Activated CD8-positive, alpha-beta memory T cell treated with anti-CD3 and anti-CD28 coated beads, Interleukin-2, amount 50 U/mL, for 1 hour (primary cell): Measurements from ENCODE around the gene LAMTOR2.
A peak's percentile ranks its signal among the peaks of the same experiment; 100 is the strongest.
"Not testable (repeated sequence)": the region's sequence is repeated elsewhere in the genome, so short reads cannot be mapped to it uniquely, and the experiment has no call there.

Experiments
- DNase-seq: peaks from one replicate; pipeline ENCODE4 v3.0.0-alpha.2; 2020; ENCODE audit errors: extremely low read depth

Gene LAMTOR2

GRCh38 chr1:156052862-156053767 is 1.5 kb upstream of the LAMTOR2 start:
- DNase-seq, result peak; percentile 31

GRCh38 chr1:156053768-156054499 is 648 bp upstream of the LAMTOR2 start, which contains the start of gene UBQLN4:
Gene UBQLN4 (minus strand): TSS chr1:156053798. CDS start chr1:156053701, 97 bp downstream.
- peak; percentile 57 for DNase-seq

GRCh38 chr1:156055281-156056048 is 883 bp downstream of the LAMTOR2 start:
- DNase-seq, result no peak

- no peak for DNase-seq
These were observed 1.8 kb downstream of the LAMTOR2 start for GRCh38 chr1:156056326-156056849.

- no peak for DNase-seq
These were observed 6.5 kb downstream of the LAMTOR2 start, which contains the start of gene RAB25 for GRCh38 chr1:156060937-156061636. Gene RAB25 (plus strand): TSS chr1:156061160. CDS start chr1:156061401, 241 bp downstream.

- no peak for DNase-seq
These were observed 7.6 kb downstream of the LAMTOR2 start for GRCh38 chr1:156062189-156062588.

DNA sequence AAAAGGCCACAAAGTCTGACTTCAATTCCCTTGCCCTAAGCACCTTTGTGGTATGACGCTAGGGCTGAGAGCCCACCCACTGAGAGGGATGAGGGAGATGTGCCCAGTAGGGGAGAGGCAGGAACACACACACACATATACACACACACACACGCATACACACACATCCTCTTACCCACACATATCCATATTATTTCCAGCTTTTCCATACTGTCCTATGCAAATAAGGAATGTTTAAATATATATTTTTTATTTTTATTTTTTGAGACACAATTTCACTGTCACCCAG is 9.4 kb downstream of the LAMTOR2 start:
- DNase-seq, result no peak

DNA sequence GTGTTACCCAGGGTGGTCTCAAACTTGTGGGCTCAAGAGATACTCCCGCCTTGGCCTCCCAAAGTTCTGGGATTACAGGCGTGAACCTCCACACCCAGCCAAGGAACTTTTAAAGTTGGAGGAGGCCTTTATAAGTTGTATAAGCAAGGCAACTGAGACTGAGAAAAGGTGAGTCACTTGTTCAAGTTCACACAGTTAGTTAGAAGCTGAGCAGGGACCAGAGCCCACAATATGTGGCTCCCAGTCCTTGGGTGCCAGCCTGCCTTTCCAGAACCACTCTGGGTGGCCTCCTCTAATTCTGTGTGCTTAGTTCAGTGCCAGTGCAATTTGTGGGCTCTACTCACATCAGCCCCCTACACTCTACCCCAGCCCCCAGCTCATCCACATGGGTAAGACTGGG is 10.0 kb downstream of the LAMTOR2 start:
- DNase-seq, result no peak

- no peak for DNase-seq
These were observed 10.6 kb downstream of the LAMTOR2 start for GRCh38 chr1:156065212-156065611.

- DNase-seq, result no peak
These were observed 11.3 kb downstream of the LAMTOR2 start for GRCh38 chr1:156065871-156066270.

DNA sequence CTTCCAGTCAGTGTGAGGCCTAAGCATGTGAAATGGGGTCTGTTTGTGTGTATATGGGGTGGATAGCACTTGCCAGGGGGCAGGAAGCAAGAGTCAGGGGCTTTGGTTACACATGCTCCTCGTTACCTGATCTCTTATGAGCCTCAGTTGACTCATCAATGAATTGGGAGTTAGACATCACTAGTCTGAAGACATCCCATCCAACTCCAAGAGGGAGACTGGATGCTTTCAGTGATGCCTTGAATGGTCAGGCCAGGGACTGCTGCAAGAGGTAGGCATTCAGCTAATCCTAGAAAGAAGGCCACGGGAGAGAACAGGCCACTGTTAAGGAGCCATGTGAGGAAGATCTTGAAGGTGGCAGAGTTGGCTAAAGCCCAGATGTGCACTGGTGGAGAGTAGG is 12.7 kb downstream of the LAMTOR2 start:
- DNase-seq, result no peak

DNA sequence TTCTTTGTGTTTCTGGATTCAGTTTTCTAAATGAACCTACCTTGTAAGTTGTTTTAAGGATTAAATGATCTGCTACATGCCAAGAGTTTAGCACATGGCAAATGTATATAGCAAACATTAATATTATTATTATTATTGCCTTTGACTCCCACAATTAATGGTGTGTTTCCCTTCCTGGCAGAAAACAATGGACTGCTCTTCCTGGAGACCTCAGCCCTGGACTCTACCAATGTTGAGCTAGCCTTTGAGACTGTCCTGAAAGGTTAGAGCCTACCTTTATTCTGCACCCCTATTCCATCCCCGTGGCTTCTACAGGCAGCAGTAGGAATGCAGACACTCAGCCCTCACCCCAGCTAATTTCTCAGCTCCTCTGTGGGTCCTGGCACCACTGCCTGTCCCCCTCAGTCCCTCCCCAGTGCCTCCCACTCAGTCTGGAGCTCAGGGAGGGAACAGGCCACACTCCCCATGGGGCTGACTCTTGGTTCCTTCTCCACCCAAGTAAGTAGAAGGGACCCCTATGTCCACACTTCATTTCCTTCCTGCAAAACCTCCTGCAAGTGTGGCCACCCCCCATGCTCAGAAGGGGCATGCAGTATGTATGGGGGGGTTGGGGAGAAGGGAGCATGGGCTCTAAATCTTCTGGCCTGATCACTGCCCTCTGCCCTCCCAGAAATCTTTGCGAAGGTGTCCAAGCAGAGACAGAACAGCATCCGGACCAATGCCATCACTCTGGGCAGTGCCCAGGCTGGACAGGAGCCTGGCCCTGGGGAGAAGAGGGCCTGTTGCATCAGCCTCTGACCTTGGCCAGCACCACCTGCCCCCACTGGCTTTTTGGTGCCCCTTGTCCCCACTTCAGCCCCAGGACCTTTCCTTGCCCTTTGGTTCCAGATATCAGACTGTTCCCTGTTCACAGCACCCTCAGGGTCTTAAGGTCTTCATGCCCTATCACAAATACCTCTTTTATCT is 15.2 kb downstream of the LAMTOR2 start:
- no peak for DNase-seq

GRCh38 chr1:156070548-156070947 is 16.0 kb downstream of the LAMTOR2 start:
- no peak for DNase-seq

GRCh38 chr1:156071332-156071816 is 16.8 kb downstream of the LAMTOR2 start:
- DNase-seq, result not testable (repeated sequence)

DNA sequence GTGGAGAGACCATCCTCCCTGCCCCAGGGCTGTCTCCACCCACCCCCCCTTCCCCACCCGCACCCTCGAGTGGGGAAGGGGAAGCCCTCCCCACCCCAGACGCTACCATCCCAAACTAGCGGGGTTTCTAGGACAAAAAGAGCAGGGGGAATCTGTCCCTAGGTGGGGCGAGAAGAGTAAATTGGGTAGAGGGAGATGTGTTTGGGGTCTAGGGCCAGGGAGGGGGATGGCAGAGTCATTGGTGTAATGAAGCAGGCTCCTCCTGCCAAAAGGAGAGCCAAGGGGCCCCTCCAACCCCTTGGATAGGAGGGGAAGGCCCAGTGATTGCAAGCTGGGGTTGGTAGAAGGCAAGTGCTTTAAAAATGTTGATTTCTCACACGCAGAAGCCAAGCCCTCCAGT is 17.7 kb downstream of the LAMTOR2 start:
- DNase-seq, result no peak

DNA sequence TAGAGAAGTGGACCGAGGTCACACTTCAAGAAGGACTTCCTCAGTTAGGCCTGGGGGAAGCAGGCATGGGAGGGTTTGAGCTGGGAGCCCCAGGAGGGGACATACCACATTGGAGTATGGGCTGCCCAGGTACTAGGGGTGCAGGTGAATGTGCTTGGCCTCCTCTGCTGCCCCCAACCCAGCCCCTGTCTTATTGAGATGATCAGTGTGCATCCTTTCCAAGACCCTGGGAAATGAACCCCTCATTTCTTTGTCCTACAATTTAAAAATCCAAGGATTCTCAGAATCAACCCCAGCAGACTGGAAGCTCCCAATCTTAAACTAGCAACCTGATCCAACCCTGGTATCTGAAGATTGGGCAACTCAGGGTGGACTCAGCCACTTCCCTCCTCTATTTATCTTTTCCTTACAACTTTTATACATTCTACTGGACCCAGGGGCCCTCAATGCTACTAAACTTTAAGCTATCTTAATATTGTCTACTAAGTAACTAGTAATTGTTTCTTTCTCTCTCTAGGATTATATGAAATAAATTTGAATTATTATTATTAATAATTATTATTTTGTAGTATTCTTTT is 18.6 kb downstream of the LAMTOR2 start:
- DNase-seq, result no peak

DNA sequence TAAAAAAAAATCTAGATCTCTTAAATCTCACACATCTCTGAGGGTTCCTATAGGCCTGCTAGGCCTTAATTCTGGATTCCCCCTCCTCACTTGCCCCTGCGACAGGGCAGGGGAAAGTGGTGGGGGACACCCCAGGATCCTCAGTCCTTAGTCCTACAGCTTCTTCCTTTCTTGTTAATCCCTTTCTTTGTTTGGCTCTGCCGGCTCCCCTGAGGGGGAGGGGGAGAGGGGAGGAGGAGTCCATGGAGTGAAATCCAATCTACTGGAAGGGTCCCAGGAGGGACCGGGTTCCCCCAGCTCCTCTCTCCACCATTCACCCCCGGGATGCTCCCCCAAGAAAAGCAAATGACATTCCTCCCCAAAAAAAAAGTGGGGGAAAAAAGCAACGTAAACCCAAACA is 19.2 kb downstream of the LAMTOR2 start:
- DNase-seq, result no peak

DNA sequence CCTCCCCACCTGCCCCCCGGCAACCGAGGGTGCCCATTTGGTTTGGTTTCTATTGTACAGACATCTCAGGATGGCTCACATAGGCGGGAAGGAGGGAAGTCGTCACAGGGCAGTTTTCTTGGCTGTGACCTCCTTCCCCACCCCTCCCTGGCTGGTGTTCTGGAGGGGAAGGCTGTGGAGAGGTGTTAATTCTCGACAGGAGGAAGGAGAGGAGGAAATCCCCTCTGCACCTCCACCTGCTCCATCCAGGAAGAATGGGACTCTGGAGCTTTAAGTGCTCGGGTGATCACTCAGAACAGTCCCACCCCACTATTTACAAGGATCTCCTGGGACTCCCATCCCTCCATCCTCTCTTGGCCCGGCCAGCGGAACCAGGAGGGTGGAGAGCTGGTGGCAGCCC is 20.1 kb downstream of the LAMTOR2 start:
- no peak for DNase-seq

- no peak for DNase-seq
These were observed 20.6 kb downstream of the LAMTOR2 start for GRCh38 chr1:156075162-156075561.

- no peak for DNase-seq
These were observed 21.2 kb downstream of the LAMTOR2 start for GRCh38 chr1:156075775-156076204.
